HepG2 (cell line): ENCODE measurements around the gene FGA. TPM values are rescaled to one million over a fixed set of nuclear protein-coding genes. Genes with fewer than 3 reads are reported as not detected.
A peak's percentile ranks its signal among the peaks of the same experiment; 100 is the strongest.

Experiments used
- ATF7-NPFF ChIP-seq: sonication (generic); formaldehyde crosslinking; IDR thresholded peaks from 2 replicates; pipeline ENCODE4 v1.8.1; 2023; ENCODE audit warnings: mild to moderate bottlenecking, low read depth, missing genetic modification reagents, moderate library complexity
- CBX5 ChIP-seq: sonication (generic); formaldehyde crosslinking; IDR thresholded peaks from 2 replicates; pipeline ENCODE4 v1.4.0; 2020; ENCODE audit warnings: missing genetic modification reagents, borderline replicate concordance
- JUN ChIP-seq: sonication (generic); formaldehyde crosslinking; IDR thresholded peaks from 2 replicates; pipeline ENCODE4 v1.4.0; 2020; ENCODE audit warnings: mild to moderate bottlenecking, missing genetic modification reagents
- MBNL3 ChIP-seq: fragments of 250-450 bp; sonication (Bioruptor Pico); conservative IDR thresholded peaks from 2 replicates; pipeline ENCODE4 v1.8.0; 2022; ENCODE audit warnings: mild to moderate bottlenecking, inconsistent platforms
- SMYD3 ChIP-seq: sonication (generic); formaldehyde crosslinking; IDR thresholded peaks from 2 replicates; pipeline ENCODE4 v1.8.1; 2023; ENCODE audit warnings: mild to moderate bottlenecking, missing genetic modification reagents
- SSRP1 ChIP-seq: IDR thresholded peaks from 2 replicates; pipeline ENCODE4 v1.6.1; 2016; ENCODE audit warnings: control low read depth
- TEAD2 ChIP-seq: sonication (generic); formaldehyde crosslinking; IDR thresholded peaks from 2 replicates; pipeline ENCODE4 v1.9.0; 2021; ENCODE audit warnings: missing genetic modification reagents
- ZBTB8A ChIP-seq: sonication (generic); formaldehyde crosslinking; IDR thresholded peaks from 2 replicates; pipeline ENCODE4 v1.4.0; 2020; ENCODE audit warnings: mild to moderate bottlenecking, low read depth, missing genetic modification reagents, borderline replicate concordance
- ZNF703 ChIP-seq: sonication (generic); formaldehyde crosslinking; IDR thresholded peaks from 2 replicates; pipeline ENCODE4 v1.5.1; 2020; ENCODE audit warnings: missing genetic modification reagents, mild to moderate bottlenecking, moderate library complexity, borderline replicate concordance
- ZNF746 ChIP-seq: sonication (generic); formaldehyde crosslinking; IDR thresholded peaks from 2 replicates; pipeline ENCODE4 v1.8.0; 2022; ENCODE audit warnings: mild to moderate bottlenecking, missing genetic modification reagents
- ZNF781 ChIP-seq: sonication (generic); formaldehyde crosslinking; IDR thresholded peaks from 2 replicates; pipeline ENCODE4 v1.5.1; 2020; ENCODE audit warnings: borderline replicate concordance, mild to moderate bottlenecking, missing genetic modification reagents; ENCODE audit errors: not compliant biosample characterization
- polyA plus RNA-seq, 8 experiments: library from polyadenylated mRNA; depleted of rRNA in 3 of 8; stranded (reverse) in 7 of 8; unstranded in 1 of 8; fragments of >200 nt; fragmentation: Illumina TruSeq in 4 of 8; extraction: Trizol in 4 of 8; gene quantifications; 2 replicates each; pipeline versions ENCODE4 v1.2.1 to v1.2.3, GENCODE V29; 2011 to 2016; ENCODE audit warnings: low read depth in 4 of 8, missing spikeins in 1 of 8, mixed read lengths in 1 of 8; ENCODE audit not compliant: insufficient read depth in 1 of 8
- total RNA-seq, 5 experiments: library from RNA; depleted of rRNA; stranded (reverse); fragments of >200 nt; fragmentation: Illumina TruSeq; extraction: Trizol; gene quantifications; 2 replicates each; pipeline ENCODE4 v1.2.3, GENCODE V29; 2016; ENCODE audit warnings: low read depth in 1 of 5
- TF ChIP-seq, protein P1 (sequence below): fragments of 450-650 bp; IDR thresholded peaks from 2 replicates; pipeline ENCODE4 v1.6.1; 2017; ENCODE audit warnings: mild to moderate bottlenecking

The FGA gene
- total and polyA plus RNA-seq, 2 of the 13 experiments (the other 11 are each of a cell fraction or from before 2014, with no cell fraction given): 640 to 1,523 TPM

DNA sequence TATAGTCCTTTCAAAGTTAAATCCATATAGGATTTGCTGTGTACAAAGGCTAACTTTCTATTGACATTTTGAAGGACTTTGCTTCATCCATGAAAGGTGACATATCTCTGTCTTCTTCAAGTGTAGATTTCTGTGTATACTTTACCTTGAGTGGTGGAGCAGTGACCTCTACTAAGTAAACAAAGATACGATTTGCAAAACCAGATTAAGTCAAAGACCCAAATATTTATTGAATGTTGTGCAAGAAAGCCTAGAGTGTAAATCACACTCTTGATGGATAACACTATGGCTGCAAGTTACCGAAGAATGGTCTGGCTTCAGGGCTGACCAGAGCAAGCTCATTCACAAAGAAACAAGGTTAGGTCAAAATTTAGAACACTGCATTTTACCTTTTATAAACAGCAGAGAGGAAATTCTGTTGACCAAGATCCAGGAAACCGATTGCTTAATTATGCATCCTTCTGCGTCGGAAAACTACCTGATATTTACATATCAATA, 27.3 kb upstream of the FGA start (continued):
- TF ChIP-seq, protein P1, sequence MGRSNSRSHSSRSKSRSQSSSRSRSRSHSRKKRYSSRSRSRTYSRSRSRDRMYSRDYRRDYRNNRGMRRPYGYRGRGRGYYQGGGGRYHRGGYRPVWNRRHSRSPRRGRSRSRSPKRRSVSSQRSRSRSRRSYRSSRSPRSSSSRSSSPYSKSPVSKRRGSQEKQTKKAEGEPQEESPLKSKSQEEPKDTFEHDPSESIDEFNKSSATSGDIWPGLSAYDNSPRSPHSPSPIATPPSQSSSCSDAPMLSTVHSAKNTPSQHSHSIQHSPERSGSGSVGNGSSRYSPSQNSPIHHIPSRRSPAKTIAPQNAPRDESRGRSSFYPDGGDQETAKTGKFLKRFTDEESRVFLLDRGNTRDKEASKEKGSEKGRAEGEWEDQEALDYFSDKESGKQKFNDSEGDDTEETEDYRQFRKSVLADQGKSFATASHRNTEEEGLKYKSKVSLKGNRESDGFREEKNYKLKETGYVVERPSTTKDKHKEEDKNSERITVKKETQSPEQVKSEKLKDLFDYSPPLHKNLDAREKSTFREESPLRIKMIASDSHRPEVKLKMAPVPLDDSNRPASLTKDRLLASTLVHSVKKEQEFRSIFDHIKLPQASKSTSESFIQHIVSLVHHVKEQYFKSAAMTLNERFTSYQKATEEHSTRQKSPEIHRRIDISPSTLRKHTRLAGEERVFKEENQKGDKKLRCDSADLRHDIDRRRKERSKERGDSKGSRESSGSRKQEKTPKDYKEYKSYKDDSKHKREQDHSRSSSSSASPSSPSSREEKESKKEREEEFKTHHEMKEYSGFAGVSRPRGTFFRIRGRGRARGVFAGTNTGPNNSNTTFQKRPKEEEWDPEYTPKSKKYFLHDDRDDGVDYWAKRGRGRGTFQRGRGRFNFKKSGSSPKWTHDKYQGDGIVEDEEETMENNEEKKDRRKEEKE: no peak
- TF ChIP-seq ZBTB8A (no peak), ZNF781 (CRISPR knock-in tag) (no peak), JUN (CRISPR knock-in tag) (peak; percentile 61; the same call in 1 of the 2 replicates), SMYD3 (CRISPR knock-in tag) (peak; percentile 87), MBNL3 (CRISPR knock-in tag) (no peak), SSRP1 (no peak), ZNF703 (CRISPR knock-in tag) (peak; percentile 98), ATF7-NPFF (0 out of 2 replicates have a peak, but pooled peaks have one; percentile 24), CBX5 (no peak), TEAD2 (CRISPR knock-in tag) (no peak), ZNF746 (peak; percentile 84; the same call in 1 of the 2 replicates)
